Gastroesophageal sphincter (tissue), 4 donors: Measurements from ENCODE around the gene MARCHF11. TPM values are rescaled to one million over a fixed set of nuclear protein-coding genes. Genes with fewer than 3 reads are reported as not detected.

Source experiments
- ATAC-seq: fragments of 150-250 bp; one replicate; pipeline ENCODE4 v1.9.1; 2016; ENCODE audit warnings: mild to moderate bottlenecking, moderate library complexity
- H3K27ac ChIP-seq, 4 donors: fragments of 200-600 bp; sonication (generic) in 3 of 4; 1 replicate in 3 of 4; 2 replicates in 1 of 4; pipeline ENCODE4 v1.5.1; 2016 to 2019
- H3K27me3 ChIP-seq: fragments of 200-600 bp; sonication (generic); one replicate; pipeline ENCODE4 v1.5.1; 2019
- H3K36me3 ChIP-seq, 2 donors: fragments of 200-600 bp; sonication (generic); one replicate each; pipeline ENCODE4 v1.5.1; 2019; ENCODE audit warnings: control low read depth in 1 of 2
- H3K4me1 ChIP-seq, 3 donors: fragments of 200-600 bp; sonication (generic); 1 replicate in 2 of 3; 2 replicates in 1 of 3; pipeline ENCODE4 v1.5.1; 2016 to 2019; ENCODE audit warnings: control low read depth in 2 of 3
- H3K4me3 ChIP-seq, 2 donors: fragments of 200-600 bp; sonication (generic); one replicate each; pipeline ENCODE4 v1.5.1; 2019; ENCODE audit warnings: mild to moderate bottlenecking in 1 of 2, moderate library complexity in 1 of 2
- H3K9me3 ChIP-seq, 3 donors: fragments of 200-600 bp; sonication (generic); one replicate each; pipeline ENCODE4 v1.5.1; 2017 to 2019; ENCODE audit warnings: control low read depth in 2 of 3
- CTCF ChIP-seq, 4 experiments: fragments of 200-600 bp in 2 of 4; fragments of 450-650 bp in 2 of 4; sonication (generic) in 1 of 4; IDR thresholded peaks; one replicate each; pipeline ENCODE4 v1.5.1; 2017 to 2019; ENCODE audit warnings: antibody characterized with exemption in 4 of 4, mild to moderate bottlenecking in 2 of 4, moderate library complexity in 2 of 4
- EP300 ChIP-seq: sonication (generic); formaldehyde crosslinking; IDR thresholded peaks from one replicate; pipeline ENCODE4 v1.6.1; 2017; ENCODE audit warnings: antibody characterized with exemption, mild to moderate bottlenecking
- POLR2A ChIP-seq, 2 donors: fragments of 450-650 bp; IDR thresholded peaks; one replicate each; pipeline ENCODE4 v1.6.1; 2017; ENCODE audit warnings: antibody characterized with exemption in 2 of 2, mild to moderate bottlenecking in 2 of 2, moderate library complexity in 1 of 2
- POLR2AphosphoS5 ChIP-seq: sonication (generic); formaldehyde crosslinking; IDR thresholded peaks from one replicate; pipeline ENCODE4 v1.6.1; 2017; ENCODE audit warnings: antibody characterized with exemption
- WGBS, 2 donors: methylation state at CpG; one replicate each; pipeline ENCODE4 v1.1.5; 2018; ENCODE audit warnings: low coverage in 1 of 2; 5-methylcytosine and 5-hydroxymethylcytosine counted together
- total RNA-seq, 4 donors: library from RNA; depleted of rRNA; stranded (reverse); fragments of >200 nt; gene quantifications; one replicate each; pipeline ENCODE4 v1.1.0, GENCODE V29; 2016

The MARCHF11 gene
- total RNA-seq, 4 donors from 2014 or later: not detected

DNA sequence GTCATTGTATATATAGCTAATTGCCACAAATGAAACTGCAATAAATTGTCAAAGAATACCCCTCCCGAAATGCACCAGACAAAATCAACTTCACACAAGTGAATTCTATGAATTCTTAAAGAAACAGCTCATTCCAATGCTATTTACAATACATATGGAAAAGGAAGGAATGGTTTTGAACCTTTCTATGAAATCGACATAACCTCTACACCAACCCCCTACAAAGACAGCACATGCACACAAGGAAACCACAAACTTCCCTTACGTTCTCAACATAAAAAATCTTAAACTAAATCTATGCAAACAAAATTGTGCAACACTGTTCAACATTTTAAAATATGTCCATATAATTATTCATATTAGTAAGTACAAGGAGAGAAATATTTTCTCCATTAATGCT lies 39.2 kb downstream of the MARCHF11 start:
- no peak for TF ChIP-seq POLR2A (IDR thresholded peaks at IDR 0.05)
- Histone ChIP-seq H3K4me3 (no peak overlapping the region), H3K27me3 (no peaks in the 10 kb centered on the region), H3K9me3 (peaks cover 0 to 15% (median 0%) of the 10 kb centered on the region in 3 donors), H3K36me3 (no peaks in the 10 kb centered on the region), H3K4me1 (no peaks in the 10 kb centered on the region), H3K27ac (no peak overlapping the region)
- no peak for ATAC-seq
- WGBS, 2 donors: 67 to 80% methylated on average over 3 of the region's 3 CpGs

DNA sequence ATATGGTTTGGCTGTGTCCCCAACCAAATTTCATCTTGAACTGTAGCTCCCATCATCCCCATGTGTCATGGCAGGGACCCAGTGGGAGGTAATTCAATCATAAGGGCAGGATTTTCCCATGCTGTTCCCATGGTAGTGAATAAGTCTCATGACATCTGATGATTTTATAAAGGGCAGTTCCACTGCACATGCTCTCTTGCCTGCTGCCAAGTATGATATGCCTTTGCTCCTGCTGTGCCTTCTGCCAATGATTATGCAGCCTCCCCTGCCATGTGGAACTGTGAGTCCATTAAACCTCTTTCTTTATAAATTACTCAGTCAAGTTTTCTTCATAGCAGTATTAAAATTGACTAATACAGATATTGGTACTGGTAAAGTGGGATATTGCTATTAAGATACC lies 42.4 kb downstream of the MARCHF11 start:
- Histone ChIP-seq H3K27ac (no peak overlapping the region), H3K9me3 (peaks cover 0 to 11% (median 0%) of the 10 kb centered on the region in 3 donors), H3K27me3 (peaks cover under 1% of the 10 kb centered on the region), H3K4me3 (no peak overlapping the region), H3K4me1 (no peaks in the 10 kb centered on the region), H3K36me3 (no peaks in the 10 kb centered on the region)
- no peak for ATAC-seq
- no peak for TF ChIP-seq POLR2AphosphoS5
- TF ChIP-seq POLR2A (IDR thresholded peaks at IDR 0.05): no peak
- no peak for TF ChIP-seq CTCF (IDR thresholded peaks at IDR 0.05)
- no peak for TF ChIP-seq EP300

GRCh38 chr5:16135506-16135905 lies 44.1 kb downstream of the MARCHF11 start:
- WGBS, 2 donors: 65 to 76% methylated on average over 3 of the region's 3 CpGs
- no peak for ATAC-seq
- Histone ChIP-seq H3K4me3 (no peak overlapping the region), H3K27ac (no peak overlapping the region), H3K36me3 (no peaks in the 10 kb centered on the region), H3K9me3 (peaks cover 0 to 11% (median 0%) of the 10 kb centered on the region in 3 donors), H3K27me3 (peaks cover 5% of the 10 kb centered on the region), H3K4me1 (no peaks in the 10 kb centered on the region)
- no peak for TF ChIP-seq POLR2A (IDR thresholded peaks at IDR 0.05)
- TF ChIP-seq EP300: no peak
- no peak for TF ChIP-seq CTCF (IDR thresholded peaks at IDR 0.05)
- TF ChIP-seq POLR2AphosphoS5: no peak

DNA sequence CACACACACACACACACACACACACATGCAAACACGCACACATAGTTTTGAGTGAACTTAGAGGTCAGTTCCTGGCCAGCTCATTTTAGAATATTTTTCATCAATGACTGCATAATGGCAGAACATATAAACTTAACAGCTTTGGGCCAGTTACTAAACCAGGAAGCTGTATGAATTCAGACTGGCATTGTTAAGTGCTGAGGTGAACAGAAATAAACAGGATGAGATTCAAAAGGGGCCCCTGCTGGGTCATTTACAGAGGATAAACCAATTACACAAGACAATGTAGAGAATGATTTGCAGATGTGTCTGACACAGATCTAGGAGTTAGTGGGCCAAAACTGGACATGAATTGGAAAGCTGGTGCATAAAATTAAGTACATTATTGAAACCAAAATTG lies 44.6 kb downstream of the MARCHF11 start:
- peaks cover 5% of the 10 kb centered on the region for H3K27me3 ChIP-seq
- no peaks in the 10 kb centered on the region for H3K4me1 ChIP-seq
- H3K4me3 ChIP-seq: no peak overlapping the region
- H3K27ac ChIP-seq: no peak overlapping the region
- peaks cover 0 to 11% (median 0%) of the 10 kb centered on the region in 3 donors for H3K9me3 ChIP-seq
- 23 to 57% methylated on average over 1 of the region's 1 CpG for WGBS, 2 donors
- H3K36me3 ChIP-seq: no peaks in the 10 kb centered on the region
- no peak for ATAC-seq
- no peak for TF ChIP-seq EP300
- TF ChIP-seq POLR2A (IDR thresholded peaks at IDR 0.05): no peak
- TF ChIP-seq POLR2AphosphoS5: no peak
- no peak for TF ChIP-seq CTCF (IDR thresholded peaks at IDR 0.05)

GRCh38 chr5:16134204-16134603 lies 45.4 kb downstream of the MARCHF11 start:
- no peak for TF ChIP-seq EP300
- no peak for TF ChIP-seq POLR2A (IDR thresholded peaks at IDR 0.05)
- no peak for TF ChIP-seq CTCF (IDR thresholded peaks at IDR 0.05)
- TF ChIP-seq POLR2AphosphoS5: no peak
- ATAC-seq: no peak
- Histone ChIP-seq H3K36me3 (no peaks in the 10 kb centered on the region), H3K4me1 (no peaks in the 10 kb centered on the region), H3K27ac (no peak overlapping the region), H3K4me3 (no peak overlapping the region), H3K27me3 (peaks cover 5% of the 10 kb centered on the region), H3K9me3 (peaks cover 0 to 11% (median 0%) of the 10 kb centered on the region in 3 donors)
- WGBS, 2 donors: 61 to 74% methylated on average over 2 to 3 of the region's 3 CpGs
